ENCODE results near the gene WNK4.

WNK4 gene

DNA sequence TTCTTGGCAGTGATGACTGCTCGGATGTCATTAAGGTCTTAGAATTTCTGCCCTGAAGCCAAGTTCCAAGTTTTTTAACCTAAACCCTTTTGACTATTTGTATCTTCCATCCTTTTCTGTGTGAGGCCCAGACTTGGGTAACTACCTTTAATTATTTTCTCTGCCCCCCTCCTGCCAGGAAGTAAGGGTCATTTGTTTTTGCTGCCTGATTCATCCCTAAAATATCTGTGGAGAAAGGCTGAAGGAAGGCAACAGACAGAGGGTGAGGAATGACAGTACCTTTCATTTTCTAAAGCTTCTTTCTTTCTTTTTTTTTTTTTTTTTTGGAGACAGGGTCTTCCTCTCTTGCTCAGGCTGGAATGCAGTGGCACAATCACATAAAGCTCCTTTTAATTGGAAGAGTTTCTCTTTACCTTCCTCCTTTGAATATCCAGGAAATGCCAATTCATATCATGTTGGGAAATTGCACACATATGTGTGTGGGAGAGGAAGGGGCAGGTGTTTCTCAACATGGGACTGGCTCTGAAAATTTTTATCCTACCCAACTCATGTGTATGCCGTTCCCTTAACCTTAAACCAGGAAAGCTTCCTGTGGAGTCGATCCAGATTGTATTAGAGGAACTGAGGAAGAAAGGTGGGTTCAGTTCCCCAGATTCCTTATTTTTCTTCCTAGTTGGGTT is 6.2 kb upstream of the WNK4 start:
- Histone ChIP-seq H3K4me3 (ENCODE audit: low read depth in 1 of 2, low read length in 2 of 2) (peak overlapping the region; percentile 97 to 98), H3K36me3 (ENCODE audit: control insufficient read depth in 1 of 2, insufficient read depth in 2 of 2, low read length in 2 of 2) (peaks cover 27 to 36% of the 10 kb centered on the region in 2 donors), H3K4me1 (ENCODE audit: control insufficient read depth in 1 of 2, insufficient read depth in 2 of 2, low read length in 2 of 2) (peaks cover 4 to 10% of the 10 kb centered on the region in 2 donors), H3K9me3 (ENCODE audit: control insufficient read depth in 1 of 2, low read length in 2 of 2) (no peaks in the 10 kb centered on the region), H3K27ac (ENCODE audit: low read length) (peak overlapping the region; percentile 87), H3K27me3 (ENCODE audit: low read depth, low read length) (no peaks in the 10 kb centered on the region)

DNA sequence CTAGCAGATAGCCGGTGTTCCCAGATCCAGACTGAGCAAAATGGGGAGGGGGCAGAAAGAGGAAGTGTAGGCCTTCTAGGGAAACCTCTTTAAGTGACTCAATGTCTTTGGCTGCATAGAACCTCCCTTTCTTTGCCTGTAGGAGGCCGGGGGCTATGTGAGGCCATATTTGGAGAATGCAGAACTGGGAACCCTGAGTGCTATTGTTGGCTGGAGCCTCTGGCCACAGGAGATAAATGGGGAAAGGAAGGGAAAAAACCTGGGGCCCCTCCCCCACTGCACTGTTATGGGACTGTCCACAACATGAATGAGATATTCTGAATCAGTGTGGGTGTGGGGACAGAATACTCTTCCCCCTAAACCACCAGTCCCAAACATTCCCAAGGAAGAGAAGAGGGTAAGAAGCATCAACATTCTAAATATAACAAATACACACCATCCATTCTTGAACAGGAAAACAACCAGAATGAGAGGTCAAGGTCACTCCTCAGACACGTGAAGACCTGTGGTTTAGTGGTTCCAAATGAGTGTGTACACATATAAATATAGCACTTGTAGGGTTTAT is 4.8 kb upstream of the WNK4 start:
- Histone ChIP-seq H3K27ac (ENCODE audit: low read length) (no peak overlapping the region), H3K36me3 (ENCODE audit: control insufficient read depth in 1 of 2, insufficient read depth in 2 of 2, low read length in 2 of 2) (peaks cover 29 to 43% of the 10 kb centered on the region in 2 donors), H3K9me3 (ENCODE audit: control insufficient read depth in 1 of 2, low read length in 2 of 2) (no peaks in the 10 kb centered on the region), H3K4me3 (ENCODE audit: low read depth in 1 of 2, low read length in 2 of 2) (no peak overlapping the region), H3K27me3 (ENCODE audit: low read depth, low read length) (no peaks in the 10 kb centered on the region), H3K4me1 (ENCODE audit: control insufficient read depth in 1 of 2, insufficient read depth in 2 of 2, low read length in 2 of 2) (peaks cover 4 to 17% of the 10 kb centered on the region in 2 donors)

DNA sequence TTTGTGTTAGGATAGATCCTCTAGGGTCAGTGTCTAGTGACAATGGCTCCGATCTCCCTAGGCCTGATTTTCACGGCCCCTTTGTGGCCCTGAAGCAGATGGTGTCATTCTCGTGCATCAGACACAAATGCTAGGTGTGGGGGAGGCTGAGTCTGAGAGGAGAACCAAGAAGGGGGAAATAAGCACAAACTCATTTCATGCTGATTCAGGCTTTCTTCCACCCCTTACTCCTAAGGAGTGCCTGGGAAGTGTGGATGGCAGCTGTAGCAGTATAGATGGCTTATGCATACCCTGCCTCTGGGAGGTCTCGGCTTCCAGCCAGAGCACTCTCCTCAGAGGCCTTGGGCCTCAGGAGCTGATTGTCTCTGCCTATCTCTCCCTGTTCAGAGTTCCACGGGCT is 1.8 kb upstream of the WNK4 start:
- Histone ChIP-seq H3K27ac (ENCODE audit: low read length) (no peak overlapping the region), H3K27me3 (ENCODE audit: low read depth, low read length) (peaks cover 25% of the 10 kb centered on the region), H3K4me1 (ENCODE audit: control insufficient read depth in 1 of 2, insufficient read depth in 2 of 2, low read length in 2 of 2) (peaks cover 4 to 31% of the 10 kb centered on the region in 2 donors), H3K4me3 (ENCODE audit: low read depth in 1 of 2, low read length in 2 of 2) (no peak overlapping the region), H3K9me3 (ENCODE audit: control insufficient read depth in 1 of 2, low read length in 2 of 2) (no peaks in the 10 kb centered on the region), H3K36me3 (ENCODE audit: control insufficient read depth in 1 of 2, insufficient read depth in 2 of 2, low read length in 2 of 2) (peaks cover 29 to 40% of the 10 kb centered on the region in 2 donors)

DNA sequence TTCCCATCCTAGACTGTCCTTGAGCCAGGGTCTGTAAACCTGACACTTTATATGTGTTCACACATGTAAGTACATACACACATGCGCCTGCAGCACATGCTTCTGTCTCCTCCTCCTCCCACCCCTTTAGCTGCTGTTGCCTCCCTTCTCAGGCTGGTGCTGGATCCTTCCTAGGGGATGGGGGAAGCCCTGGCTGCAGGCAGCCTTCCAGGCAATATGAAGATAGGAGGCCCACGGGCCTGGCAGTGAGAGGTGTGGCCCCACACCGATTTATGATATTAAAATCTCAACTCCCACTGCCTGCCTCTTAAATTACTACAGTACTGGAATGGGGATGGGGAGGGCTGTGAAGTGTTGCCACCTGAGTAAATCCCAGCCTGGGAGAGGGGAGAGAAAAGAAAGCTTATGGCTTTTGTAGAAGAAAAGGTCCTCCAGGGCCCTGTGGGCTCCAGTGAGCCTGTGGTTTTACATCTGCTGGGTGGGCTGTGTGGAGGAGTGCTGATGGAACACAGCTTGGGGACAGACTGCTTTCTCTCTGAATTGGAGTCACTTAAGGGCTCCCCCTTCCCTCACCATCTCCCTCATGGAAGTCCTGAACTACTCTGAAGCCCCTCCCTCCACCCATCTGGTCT is 990 bp upstream of the WNK4 start:
- Histone ChIP-seq H3K36me3 (ENCODE audit: control insufficient read depth in 1 of 2, insufficient read depth in 2 of 2, low read length in 2 of 2) (peaks cover 29 to 37% of the 10 kb centered on the region in 2 donors), H3K4me3 (ENCODE audit: low read depth in 1 of 2, low read length in 2 of 2) (no peak overlapping the region), H3K27me3 (ENCODE audit: low read depth, low read length) (peaks cover 34% of the 10 kb centered on the region), H3K27ac (ENCODE audit: low read length) (no peak overlapping the region), H3K4me1 (ENCODE audit: control insufficient read depth in 1 of 2, insufficient read depth in 2 of 2, low read length in 2 of 2) (peaks cover 0 to 30% of the 10 kb centered on the region in 2 donors), H3K9me3 (ENCODE audit: control insufficient read depth in 1 of 2, low read length in 2 of 2) (no peaks in the 10 kb centered on the region)

DNA sequence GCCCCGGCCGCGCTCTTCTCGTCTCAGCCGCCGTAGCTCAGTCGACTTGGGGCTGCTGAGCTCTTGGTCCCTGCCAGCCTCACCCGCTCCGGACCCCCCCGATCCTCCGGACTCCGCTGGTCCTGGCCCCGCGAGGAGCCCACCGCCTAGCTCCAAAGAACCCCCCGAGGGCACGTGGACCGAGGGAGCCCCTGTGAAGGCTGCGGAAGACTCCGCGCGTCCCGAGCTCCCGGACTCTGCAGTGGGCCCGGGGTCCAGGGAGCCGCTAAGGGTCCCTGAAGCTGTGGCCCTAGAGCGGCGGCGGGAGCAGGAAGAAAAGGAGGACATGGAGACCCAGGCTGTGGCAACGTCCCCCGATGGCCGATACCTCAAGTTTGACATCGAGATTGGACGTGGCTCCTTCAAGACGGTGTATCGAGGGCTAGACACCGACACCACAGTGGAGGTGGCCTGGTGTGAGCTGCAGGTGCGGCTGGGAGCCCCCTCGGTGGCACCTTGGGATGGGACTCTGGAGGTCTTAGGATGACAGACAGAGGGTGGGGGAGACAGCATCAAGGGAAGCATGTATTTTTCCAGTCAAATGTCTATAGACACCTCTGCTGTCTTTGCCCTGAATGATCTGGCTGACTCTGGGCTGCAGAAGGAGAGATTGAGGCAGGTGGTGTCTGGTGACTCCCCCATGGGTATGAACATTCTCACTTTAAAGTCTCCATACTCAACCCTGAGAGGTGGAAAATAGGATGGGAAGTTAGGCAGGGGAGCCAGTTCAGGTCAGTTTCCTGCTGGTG is 635 bp downstream of the WNK4 start:
- H3K9me3 ChIP-seq (ENCODE audit: control insufficient read depth in 1 of 2, low read length in 2 of 2), result no peaks in the 10 kb centered on the region
- peaks cover 0 to 38% of the 10 kb centered on the region in 2 donors for H3K4me1 ChIP-seq (ENCODE audit: control insufficient read depth in 1 of 2, insufficient read depth in 2 of 2, low read length in 2 of 2)
- peaks cover 21 to 26% of the 10 kb centered on the region in 2 donors for H3K36me3 ChIP-seq (ENCODE audit: control insufficient read depth in 1 of 2, insufficient read depth in 2 of 2, low read length in 2 of 2)
- H3K4me3 ChIP-seq (ENCODE audit: low read depth in 1 of 2, low read length in 2 of 2), result peak overlapping the region; percentile 37 to 53
- H3K27me3 ChIP-seq (ENCODE audit: low read depth, low read length), result peaks cover 49% of the 10 kb centered on the region
- H3K27ac ChIP-seq (ENCODE audit: low read length), result no peak overlapping the region

DNA sequence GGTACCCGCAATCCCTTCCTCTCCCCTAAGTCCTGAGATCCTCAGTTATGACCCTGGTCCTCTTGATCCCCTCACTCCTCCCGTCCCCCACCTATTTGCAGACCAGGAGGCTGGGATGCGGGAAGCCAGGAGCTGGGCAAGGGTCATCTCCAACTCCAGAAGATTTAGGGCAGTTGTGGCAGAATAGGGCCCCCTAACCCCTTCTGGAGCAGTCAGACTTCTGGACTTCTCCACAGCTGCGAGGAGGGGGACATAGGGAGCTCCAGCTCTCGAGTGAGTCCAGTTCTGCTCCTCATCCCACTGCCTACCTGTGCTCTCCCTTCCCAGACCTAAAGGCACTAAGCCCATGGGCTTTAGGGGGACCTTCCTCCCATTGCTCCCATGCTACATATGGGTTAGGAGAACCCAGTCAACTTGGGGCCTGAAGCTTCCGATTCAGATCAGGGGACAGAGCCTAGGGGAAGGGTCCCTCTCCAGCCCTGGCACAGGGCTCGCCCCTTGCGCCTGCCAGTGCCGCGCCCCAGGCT is 1.3 kb downstream of the WNK4 start:
- Histone ChIP-seq H3K27me3 (ENCODE audit: low read depth, low read length) (peaks cover 51% of the 10 kb centered on the region), H3K4me3 (ENCODE audit: low read depth in 1 of 2, low read length in 2 of 2) (peak overlapping the region in 1 of 2 donors; percentile 11), H3K4me1 (ENCODE audit: control insufficient read depth in 1 of 2, insufficient read depth in 2 of 2, low read length in 2 of 2) (peaks cover 0 to 38% of the 10 kb centered on the region in 2 donors), H3K27ac (ENCODE audit: low read length) (no peak overlapping the region), H3K9me3 (ENCODE audit: control insufficient read depth in 1 of 2, low read length in 2 of 2) (no peaks in the 10 kb centered on the region), H3K36me3 (ENCODE audit: control insufficient read depth in 1 of 2, insufficient read depth in 2 of 2, low read length in 2 of 2) (peaks cover 20 to 26% of the 10 kb centered on the region in 2 donors)

DNA sequence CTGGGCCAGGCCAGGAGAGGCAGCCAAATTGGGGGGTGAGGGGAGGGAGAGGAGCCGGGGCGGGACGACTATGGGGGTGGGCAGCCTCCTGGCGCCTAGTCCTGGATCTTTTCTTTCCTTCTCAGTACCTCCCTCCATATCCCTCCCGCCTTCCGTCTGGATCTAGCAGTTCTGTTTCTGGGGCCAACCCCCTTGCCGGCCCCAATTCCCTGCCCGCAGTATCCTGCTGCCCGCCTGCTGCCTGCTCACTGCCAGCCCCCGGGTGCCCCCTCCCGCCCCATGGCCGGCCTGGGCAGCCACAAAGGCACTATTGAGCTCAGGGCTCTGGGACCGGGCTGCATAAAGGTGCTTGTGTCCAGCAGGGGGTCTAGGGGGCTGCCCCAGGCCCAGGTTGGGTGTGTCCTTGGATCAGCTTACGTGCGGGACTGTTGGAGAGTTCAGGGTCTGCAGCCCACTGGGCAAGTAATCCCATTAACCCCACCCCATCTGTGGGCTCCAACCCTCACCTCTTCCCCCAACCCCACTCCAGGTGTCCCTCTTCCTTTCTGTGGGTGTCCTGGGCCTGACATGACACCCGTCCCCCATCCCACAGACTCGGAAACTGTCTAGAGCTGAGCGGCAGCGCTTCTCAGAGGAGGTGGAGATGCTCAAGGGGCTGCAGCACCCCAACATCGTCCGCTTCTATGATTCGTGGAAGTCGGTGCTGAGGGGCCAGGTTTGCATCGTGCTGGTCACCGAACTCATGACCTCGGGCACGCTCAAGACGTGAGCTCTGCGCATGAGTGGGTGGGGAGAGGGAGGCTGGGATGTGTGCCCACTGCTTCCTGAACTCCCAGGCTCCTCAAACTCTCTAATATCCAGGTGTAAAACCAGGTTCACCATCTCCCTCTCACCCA is 2.0 kb downstream of the WNK4 start:
- Histone ChIP-seq H3K4me1 (ENCODE audit: control insufficient read depth in 1 of 2, insufficient read depth in 2 of 2, low read length in 2 of 2) (peaks cover 0 to 38% of the 10 kb centered on the region in 2 donors), H3K27ac (ENCODE audit: low read length) (no peak overlapping the region), H3K27me3 (ENCODE audit: low read depth, low read length) (peaks cover 51% of the 10 kb centered on the region), H3K4me3 (ENCODE audit: low read depth in 1 of 2, low read length in 2 of 2) (no peak overlapping the region), H3K36me3 (ENCODE audit: control insufficient read depth in 1 of 2, insufficient read depth in 2 of 2, low read length in 2 of 2) (peaks cover 19 to 25% of the 10 kb centered on the region in 2 donors), H3K9me3 (ENCODE audit: control insufficient read depth in 1 of 2, low read length in 2 of 2) (no peaks in the 10 kb centered on the region)

DNA sequence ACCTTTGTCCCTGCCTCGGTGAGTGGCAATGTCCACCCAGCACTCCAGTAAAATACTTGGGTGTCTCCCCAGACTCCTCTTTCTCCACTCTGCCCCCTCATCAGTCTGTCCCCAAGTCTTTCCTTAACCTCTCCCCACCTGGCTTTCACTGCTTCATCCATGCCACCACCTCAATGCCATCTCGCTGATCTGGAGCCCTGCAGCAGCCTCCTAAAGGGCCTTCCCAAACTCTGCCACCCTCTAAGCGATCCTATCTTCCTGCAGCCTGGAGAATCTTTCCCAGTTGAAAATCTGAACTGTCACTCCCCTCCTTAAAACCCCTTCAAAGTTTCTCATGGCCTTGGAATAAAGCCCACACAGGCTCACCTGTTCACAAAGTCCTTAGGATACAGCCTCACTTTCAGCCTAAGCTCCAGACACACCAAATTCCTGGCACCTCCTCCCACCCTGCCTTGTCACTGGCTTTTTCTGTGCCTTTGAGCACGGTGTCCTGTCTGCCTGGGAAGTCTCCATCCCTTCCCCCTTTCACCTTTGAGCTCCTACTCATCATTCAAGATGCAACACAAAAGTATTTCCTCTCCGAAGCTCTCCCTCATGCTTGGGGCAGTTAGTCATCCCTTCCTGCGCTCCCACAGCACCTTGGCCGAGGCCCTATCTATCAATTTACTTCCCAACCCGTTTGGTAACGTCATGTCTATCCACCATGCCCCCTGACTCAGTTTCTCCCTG is 2.8 kb downstream of the WNK4 start:
- H3K27ac ChIP-seq (ENCODE audit: low read length), result no peak overlapping the region
- H3K9me3 ChIP-seq (ENCODE audit: control insufficient read depth in 1 of 2, low read length in 2 of 2), result no peaks in the 10 kb centered on the region
- H3K36me3 ChIP-seq (ENCODE audit: control insufficient read depth in 1 of 2, insufficient read depth in 2 of 2, low read length in 2 of 2), result peaks cover 12 to 17% of the 10 kb centered on the region in 2 donors
- no peak overlapping the region for H3K4me3 ChIP-seq (ENCODE audit: low read depth in 1 of 2, low read length in 2 of 2)
- H3K4me1 ChIP-seq (ENCODE audit: control insufficient read depth in 1 of 2, insufficient read depth in 2 of 2, low read length in 2 of 2), result peaks cover 0 to 38% of the 10 kb centered on the region in 2 donors
- peaks cover 51% of the 10 kb centered on the region for H3K27me3 ChIP-seq (ENCODE audit: low read depth, low read length)

DNA sequence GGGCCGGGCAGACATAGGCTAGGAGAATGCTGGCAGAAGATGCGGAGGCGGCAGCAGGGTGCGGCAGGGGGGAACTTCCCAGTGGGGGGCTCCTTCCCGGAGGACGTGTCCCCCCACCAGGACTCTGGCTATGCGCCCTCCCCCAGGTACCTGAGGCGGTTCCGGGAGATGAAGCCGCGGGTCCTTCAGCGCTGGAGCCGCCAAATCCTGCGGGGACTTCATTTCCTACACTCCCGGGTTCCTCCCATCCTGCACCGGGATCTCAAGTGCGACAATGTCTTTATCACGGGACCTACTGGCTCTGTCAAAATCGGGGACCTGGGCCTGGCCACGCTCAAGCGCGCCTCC is 3.4 kb downstream of the WNK4 start:
- Histone ChIP-seq H3K9me3 (ENCODE audit: control insufficient read depth in 1 of 2, low read length in 2 of 2) (no peaks in the 10 kb centered on the region), H3K27me3 (ENCODE audit: low read depth, low read length) (peaks cover 51% of the 10 kb centered on the region), H3K27ac (ENCODE audit: low read length) (no peak overlapping the region), H3K4me1 (ENCODE audit: control insufficient read depth in 1 of 2, insufficient read depth in 2 of 2, low read length in 2 of 2) (peaks cover 0 to 38% of the 10 kb centered on the region in 2 donors), H3K4me3 (ENCODE audit: low read depth in 1 of 2, low read length in 2 of 2) (no peak overlapping the region), H3K36me3 (ENCODE audit: control insufficient read depth in 1 of 2, insufficient read depth in 2 of 2, low read length in 2 of 2) (peaks cover 7 to 11% of the 10 kb centered on the region in 2 donors)

DNA sequence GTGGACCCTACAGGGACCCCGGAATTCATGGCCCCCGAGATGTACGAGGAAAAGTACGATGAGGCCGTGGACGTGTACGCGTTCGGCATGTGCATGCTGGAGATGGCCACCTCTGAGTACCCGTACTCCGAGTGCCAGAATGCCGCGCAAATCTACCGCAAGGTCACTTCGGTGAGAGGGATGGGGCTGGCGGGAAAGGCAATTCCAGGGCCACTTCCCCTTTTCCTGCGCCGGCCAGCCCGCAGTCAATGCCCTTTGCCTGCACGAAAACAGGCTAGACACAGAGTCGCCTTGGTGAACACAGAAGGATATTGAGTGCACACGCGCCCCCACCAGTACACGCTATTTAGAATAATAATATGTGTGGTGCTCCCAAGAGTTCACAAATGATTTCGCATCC is 4.0 kb downstream of the WNK4 start:
- Histone ChIP-seq H3K27ac (ENCODE audit: low read length) (no peak overlapping the region), H3K27me3 (ENCODE audit: low read depth, low read length) (peaks cover 51% of the 10 kb centered on the region), H3K4me3 (ENCODE audit: low read depth in 1 of 2, low read length in 2 of 2) (no peak overlapping the region)

More for the DNA sequence above, 4.0 kb downstream of the WNK4 start:
- Histone ChIP-seq H3K36me3 (ENCODE audit: control insufficient read depth in 1 of 2, insufficient read depth in 2 of 2, low read length in 2 of 2) (peaks cover under 1 to 5% of the 10 kb centered on the region in 2 donors), H3K4me1 (ENCODE audit: control insufficient read depth in 1 of 2, insufficient read depth in 2 of 2, low read length in 2 of 2) (peaks cover 0 to 38% of the 10 kb centered on the region in 2 donors), H3K9me3 (ENCODE audit: control insufficient read depth in 1 of 2, low read length in 2 of 2) (no peaks in the 10 kb centered on the region)
